Measurements from ENCODE around the gene BMP4.

BMP4 gene

DNA sequence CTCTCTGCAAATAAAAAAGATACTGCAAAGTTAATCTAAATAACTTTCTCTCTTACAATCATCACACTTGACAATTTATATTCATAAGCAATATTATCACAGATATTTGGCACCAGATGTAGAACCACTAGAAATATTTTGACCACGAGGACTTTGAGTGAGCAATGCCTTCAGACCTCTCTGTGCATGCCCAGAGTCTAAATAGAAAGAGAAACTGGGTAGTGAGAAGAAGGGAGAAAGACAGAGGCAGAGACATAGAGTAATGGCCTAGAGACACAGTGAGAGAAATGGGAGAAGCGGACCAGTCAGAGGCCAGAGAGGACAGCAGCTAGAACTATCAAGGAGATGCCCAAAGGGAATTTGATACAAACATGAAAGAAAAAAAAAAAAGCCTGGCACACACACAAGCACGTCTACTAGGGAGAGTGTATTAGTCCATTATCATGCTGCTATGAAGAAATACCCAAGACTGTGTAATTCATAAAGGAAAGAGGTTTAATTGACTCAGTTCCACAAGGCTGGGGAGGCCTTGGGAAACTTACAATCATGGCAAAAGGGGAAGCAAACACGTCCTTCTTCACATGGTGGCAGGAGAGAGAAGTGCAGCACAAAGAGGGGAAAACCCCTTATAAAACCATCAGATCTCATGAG, 41.1 kb downstream of the BMP4 start:
- TF ChIP-seq, protein P1, sequence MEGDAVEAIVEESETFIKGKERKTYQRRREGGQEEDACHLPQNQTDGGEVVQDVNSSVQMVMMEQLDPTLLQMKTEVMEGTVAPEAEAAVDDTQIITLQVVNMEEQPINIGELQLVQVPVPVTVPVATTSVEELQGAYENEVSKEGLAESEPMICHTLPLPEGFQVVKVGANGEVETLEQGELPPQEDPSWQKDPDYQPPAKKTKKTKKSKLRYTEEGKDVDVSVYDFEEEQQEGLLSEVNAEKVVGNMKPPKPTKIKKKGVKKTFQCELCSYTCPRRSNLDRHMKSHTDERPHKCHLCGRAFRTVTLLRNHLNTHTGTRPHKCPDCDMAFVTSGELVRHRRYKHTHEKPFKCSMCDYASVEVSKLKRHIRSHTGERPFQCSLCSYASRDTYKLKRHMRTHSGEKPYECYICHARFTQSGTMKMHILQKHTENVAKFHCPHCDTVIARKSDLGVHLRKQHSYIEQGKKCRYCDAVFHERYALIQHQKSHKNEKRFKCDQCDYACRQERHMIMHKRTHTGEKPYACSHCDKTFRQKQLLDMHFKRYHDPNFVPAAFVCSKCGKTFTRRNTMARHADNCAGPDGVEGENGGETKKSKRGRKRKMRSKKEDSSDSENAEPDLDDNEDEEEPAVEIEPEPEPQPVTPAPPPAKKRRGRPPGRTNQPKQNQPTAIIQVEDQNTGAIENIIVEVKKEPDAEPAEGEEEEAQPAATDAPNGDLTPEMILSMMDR (IDR thresholded peaks at IDR 0.05), result no peak
- Histone ChIP-seq H3K4me3 (ENCODE audit: low read depth in 1 of 2, low read length in 1 of 2) (no peak overlapping the region), H3K27me3 (no peaks in the 10 kb centered on the region), H3K9me3 (no peaks in the 10 kb centered on the region), H3K36me3 (no peaks in the 10 kb centered on the region), H3K4me1 (ENCODE audit: control insufficient read depth in 1 of 2, insufficient read depth in 1 of 2, low read depth in 1 of 2, low read length in 1 of 2) (no peaks in the 10 kb centered on the region), H3K27ac (no peak overlapping the region)

DNA sequence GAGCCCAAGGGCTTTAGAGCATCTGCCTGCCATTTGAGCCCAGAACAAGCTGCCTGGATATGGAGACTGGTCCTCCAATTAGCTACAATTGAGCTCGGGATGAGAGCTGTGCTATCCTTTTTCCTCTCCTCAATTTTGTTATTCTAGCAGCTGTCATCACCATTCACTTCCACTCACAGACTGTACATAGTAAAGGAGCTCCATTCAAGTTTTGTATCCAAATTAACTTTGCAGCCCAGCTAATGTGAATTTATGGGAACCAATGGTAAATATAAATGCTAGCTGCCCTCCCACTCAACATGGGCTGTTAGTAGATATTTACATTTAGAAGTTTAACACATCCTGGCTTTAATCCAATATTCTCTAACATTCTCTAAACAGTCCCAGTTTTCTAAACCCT, 44.6 kb downstream of the BMP4 start:
- Histone ChIP-seq H3K27ac (no peak overlapping the region), H3K4me1 (ENCODE audit: control insufficient read depth in 1 of 2, insufficient read depth in 1 of 2, low read depth in 1 of 2, low read length in 1 of 2) (no peaks in the 10 kb centered on the region)
- TF ChIP-seq, protein P1 (IDR thresholded peaks at IDR 0.05), result no peak

DNA sequence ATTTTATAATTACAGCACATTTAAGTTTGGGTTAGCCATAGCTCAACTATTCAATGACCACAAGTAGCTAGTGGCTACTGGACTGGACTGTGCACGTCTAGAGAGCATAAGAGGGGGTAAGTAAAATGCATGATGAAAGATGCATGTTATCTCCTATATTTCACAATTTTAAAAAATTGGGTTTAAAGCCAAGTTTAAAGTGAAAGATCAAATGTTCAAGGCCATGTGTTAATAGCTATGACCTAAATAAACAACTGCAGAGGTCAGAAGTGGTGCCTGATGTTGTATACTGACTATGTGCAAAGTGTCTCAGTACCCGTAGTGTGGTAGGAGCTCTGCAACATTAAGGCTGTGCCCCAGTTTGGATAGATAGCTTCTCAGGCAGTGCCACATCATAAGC, 48.2 kb downstream of the BMP4 start:
- Histone ChIP-seq H3K9me3 (no peaks in the 10 kb centered on the region), H3K27ac (no peak overlapping the region), H3K36me3 (no peaks in the 10 kb centered on the region), H3K4me1 (ENCODE audit: control insufficient read depth in 1 of 2, insufficient read depth in 1 of 2, low read depth in 1 of 2, low read length in 1 of 2) (no peaks in the 10 kb centered on the region), H3K4me3 (ENCODE audit: low read depth in 1 of 2, low read length in 1 of 2) (no peak overlapping the region), H3K27me3 (no peaks in the 10 kb centered on the region)
- TF ChIP-seq, protein P1 (IDR thresholded peaks at IDR 0.05), result no peak

More for the DNA sequence above, 44.6 kb downstream of the BMP4 start:
- H3K4me3 ChIP-seq (ENCODE audit: low read depth in 1 of 2, low read length in 1 of 2), result no peak overlapping the region
- H3K27me3 ChIP-seq, result no peaks in the 10 kb centered on the region
- no peaks in the 10 kb centered on the region for H3K36me3 ChIP-seq
- no peaks in the 10 kb centered on the region for H3K9me3 ChIP-seq

DNA sequence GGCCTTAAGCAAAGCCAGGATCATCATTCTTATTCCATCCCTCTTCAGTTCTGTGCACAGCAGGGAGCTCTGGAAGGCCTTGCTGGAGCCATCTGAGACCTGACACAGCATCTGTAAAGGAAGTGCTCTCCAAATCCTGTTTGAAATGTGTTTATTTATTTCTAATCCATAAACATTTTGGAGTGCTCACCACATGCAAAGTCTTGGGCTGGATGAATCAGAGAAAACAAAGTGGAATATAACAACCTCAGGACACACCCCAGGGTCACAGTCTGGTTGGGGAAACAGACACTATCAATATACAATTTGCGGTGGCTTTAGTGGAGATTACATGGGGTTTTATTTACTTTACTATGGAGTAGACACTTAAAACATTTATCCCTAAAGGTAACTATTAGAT, 54.3 kb downstream of the BMP4 start:
- TF ChIP-seq, protein P1 (IDR thresholded peaks at IDR 0.05), result no peak
- H3K4me3 ChIP-seq (ENCODE audit: low read depth in 1 of 2, low read length in 1 of 2), result no peak overlapping the region
- no peaks in the 10 kb centered on the region for H3K9me3 ChIP-seq
- no peaks in the 10 kb centered on the region for H3K36me3 ChIP-seq
- H3K4me1 ChIP-seq (ENCODE audit: control insufficient read depth in 1 of 2, insufficient read depth in 1 of 2, low read depth in 1 of 2, low read length in 1 of 2), result no peaks in the 10 kb centered on the region
- no peak overlapping the region for H3K27ac ChIP-seq
- no peaks in the 10 kb centered on the region for H3K27me3 ChIP-seq

DNA sequence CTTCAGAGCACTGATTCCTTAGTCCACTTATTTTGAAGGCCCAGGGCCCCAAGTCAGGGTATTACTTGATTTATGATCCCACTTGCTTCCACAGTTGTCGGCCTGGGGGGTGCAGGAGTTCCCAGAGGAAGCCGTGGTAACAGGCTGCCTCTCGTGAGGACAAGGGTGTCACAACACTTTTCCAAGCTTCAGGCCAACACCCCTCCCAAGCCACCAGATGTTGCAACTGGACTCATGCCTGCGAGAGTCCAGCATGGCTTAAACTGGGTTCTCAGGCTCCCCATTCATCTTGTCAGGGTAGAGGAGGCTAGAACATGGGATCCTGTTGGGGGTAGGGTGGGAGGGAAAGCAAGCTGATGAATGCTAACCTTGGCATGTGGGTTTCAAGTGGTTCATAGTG, 56.1 kb downstream of the BMP4 start:
- Histone ChIP-seq H3K27ac (no peak overlapping the region), H3K36me3 (no peaks in the 10 kb centered on the region), H3K4me1 (ENCODE audit: control insufficient read depth in 1 of 2, insufficient read depth in 1 of 2, low read depth in 1 of 2, low read length in 1 of 2) (no peaks in the 10 kb centered on the region), H3K27me3 (no peaks in the 10 kb centered on the region), H3K4me3 (ENCODE audit: low read depth in 1 of 2, low read length in 1 of 2) (no peak overlapping the region), H3K9me3 (no peaks in the 10 kb centered on the region)
- TF ChIP-seq, protein P1 (IDR thresholded peaks at IDR 0.05), result no peak

Measured in neutrophil (primary cell).